ENCODE results near the gene PKP3. TPM values are rescaled to one million over a fixed set of nuclear protein-coding genes. Genes with fewer than 3 reads are reported as not detected.
A peak's percentile ranks its signal among the peaks of the same experiment; 100 is the strongest.
"Not testable (repeated sequence)": the region's sequence is repeated elsewhere in the genome, so short reads cannot be mapped to it uniquely, and the experiment has no call there.

PKP3 gene
- polyA plus RNA-seq, 1 donor: 71.6 TPM

DNA sequence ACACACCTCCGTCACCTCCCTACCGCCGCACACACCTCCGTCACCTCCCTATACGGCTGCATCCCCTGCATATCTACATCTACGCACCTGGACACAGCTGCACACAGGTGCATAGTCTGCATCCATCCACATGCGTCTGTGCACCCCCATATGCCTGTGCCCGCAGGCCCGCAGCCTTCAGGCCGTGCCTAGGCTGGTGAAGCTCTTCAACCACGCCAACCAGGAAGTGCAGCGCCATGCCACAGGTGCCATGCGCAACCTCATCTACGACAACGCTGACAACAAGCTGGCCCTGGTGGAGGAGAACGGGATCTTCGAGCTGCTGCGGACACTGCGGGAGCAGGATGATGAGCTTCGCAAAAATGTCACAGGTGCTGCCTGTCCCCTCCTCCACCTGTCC is 4.8 kb downstream of the PKP3 start:
- H3K36me3 ChIP-seq (ENCODE audit: control insufficient read depth, insufficient read depth, low read length): peaks cover 25% of the 10 kb centered on the region
- peaks cover 22% of the 10 kb centered on the region for H3K9me3 ChIP-seq (ENCODE audit: control insufficient read depth, low read depth, low read length)
- peaks cover 11% of the 10 kb centered on the region for H3K4me1 ChIP-seq (ENCODE audit: control insufficient read depth, insufficient read depth, low read length)
- peaks cover 7% of the 10 kb centered on the region for H3K27me3 ChIP-seq (ENCODE audit: control insufficient read depth, insufficient read depth, low read length)
- H3K4me3 ChIP-seq (ENCODE audit: low read length): no peak overlapping the region
- no CpG with 5 or more reads among the region's 20 CpGs for WGBS (ENCODE audit: insufficient coverage, low lambda C conversion rate)
- DNase-seq: no peak
- no peak overlapping the region for H3K27ac ChIP-seq (ENCODE audit: low read length)

DNA sequence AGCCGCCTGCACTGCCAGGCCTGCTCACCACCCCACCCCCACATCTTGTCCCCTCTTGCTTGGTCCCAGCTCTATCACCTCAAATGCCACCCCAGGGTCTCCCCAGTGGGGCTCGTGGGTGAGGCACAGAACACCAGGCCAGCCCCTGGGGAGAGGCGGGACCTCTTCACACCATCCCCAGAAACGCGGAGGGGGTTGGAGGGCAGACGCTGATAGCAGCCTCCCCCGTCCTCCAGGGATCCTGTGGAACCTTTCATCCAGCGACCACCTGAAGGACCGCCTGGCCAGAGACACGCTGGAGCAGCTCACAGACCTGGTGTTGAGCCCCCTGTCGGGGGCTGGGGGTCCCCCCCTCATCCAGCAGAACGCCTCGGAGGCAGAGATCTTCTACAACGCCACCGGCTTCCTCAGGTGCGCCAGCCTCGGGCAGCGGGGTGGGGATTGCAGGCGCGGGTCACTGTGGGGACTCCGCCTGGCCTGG is 5.8 kb downstream of the PKP3 start:
- Histone ChIP-seq H3K4me1 (ENCODE audit: control insufficient read depth, insufficient read depth, low read length) (peaks cover 10% of the 10 kb centered on the region), H3K9me3 (ENCODE audit: control insufficient read depth, low read depth, low read length) (peaks cover 22% of the 10 kb centered on the region), H3K36me3 (ENCODE audit: control insufficient read depth, insufficient read depth, low read length) (peaks cover 34% of the 10 kb centered on the region), H3K27me3 (ENCODE audit: control insufficient read depth, insufficient read depth, low read length) (peaks cover 7% of the 10 kb centered on the region), H3K4me3 (ENCODE audit: low read length) (no peak overlapping the region), H3K27ac (ENCODE audit: low read length) (no peak overlapping the region)
- DNase-seq: no peak
- WGBS (ENCODE audit: insufficient coverage, low lambda C conversion rate): no CpG with 5 or more reads among the region's 21 CpGs

DNA sequence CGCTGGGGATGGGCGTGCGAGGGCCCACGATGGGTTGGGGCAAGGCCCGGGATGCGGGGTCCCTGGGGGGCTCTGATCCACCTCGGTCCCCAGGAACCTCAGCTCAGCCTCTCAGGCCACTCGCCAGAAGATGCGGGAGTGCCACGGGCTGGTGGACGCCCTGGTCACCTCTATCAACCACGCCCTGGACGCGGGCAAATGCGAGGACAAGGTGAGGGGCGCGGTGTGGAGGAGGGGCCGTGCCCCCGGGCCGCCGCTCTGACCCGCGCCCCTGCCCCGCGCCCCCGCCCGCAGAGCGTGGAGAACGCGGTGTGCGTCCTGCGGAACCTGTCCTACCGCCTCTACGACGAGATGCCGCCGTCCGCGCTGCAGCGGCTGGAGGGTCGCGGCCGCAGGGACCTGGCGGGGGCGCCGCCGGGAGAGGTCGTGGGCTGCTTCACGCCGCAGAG is 6.3 kb downstream of the PKP3 start:
- Histone ChIP-seq H3K27ac (ENCODE audit: low read length) (no peak overlapping the region), H3K4me1 (ENCODE audit: control insufficient read depth, insufficient read depth, low read length) (peaks cover 8% of the 10 kb centered on the region), H3K9me3 (ENCODE audit: control insufficient read depth, low read depth, low read length) (peaks cover 22% of the 10 kb centered on the region), H3K4me3 (ENCODE audit: low read length) (no peak overlapping the region), H3K36me3 (ENCODE audit: control insufficient read depth, insufficient read depth, low read length) (peaks cover 39% of the 10 kb centered on the region), H3K27me3 (ENCODE audit: control insufficient read depth, insufficient read depth, low read length) (peaks cover 7% of the 10 kb centered on the region)
- no CpG with 5 or more reads among the region's 50 CpGs for WGBS (ENCODE audit: insufficient coverage, low lambda C conversion rate)
- no peak for DNase-seq

DNA sequence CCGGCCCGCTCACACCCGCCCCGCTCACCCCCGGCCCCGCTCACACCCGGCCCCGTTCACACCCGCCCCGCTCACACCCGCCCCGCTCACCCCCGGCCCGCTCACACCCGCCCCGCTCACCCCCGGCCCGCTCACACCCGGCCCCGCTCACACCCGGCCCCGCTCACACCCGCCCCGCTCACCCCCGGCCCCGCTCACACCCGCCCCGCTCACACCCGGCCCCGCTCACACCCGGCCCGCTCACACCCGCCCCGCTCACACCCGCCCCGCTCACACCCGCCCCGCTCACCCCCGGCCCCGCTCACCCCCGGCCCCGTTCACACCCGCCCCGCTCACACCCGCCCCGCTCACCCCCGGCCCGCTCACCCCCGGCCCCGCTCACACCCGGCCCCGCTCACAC is 7.2 kb downstream of the PKP3 start:
- H3K27me3 ChIP-seq (ENCODE audit: control insufficient read depth, insufficient read depth, low read length); DNase-seq; H3K4me3 ChIP-seq (ENCODE audit: low read length); H3K4me1 ChIP-seq (ENCODE audit: control insufficient read depth, insufficient read depth, low read length); H3K27ac ChIP-seq (ENCODE audit: low read length): not testable (repeated sequence)
- H3K36me3 ChIP-seq (ENCODE audit: control insufficient read depth, insufficient read depth, low read length): peaks cover 43% of the 10 kb centered on the region
- WGBS (ENCODE audit: insufficient coverage, low lambda C conversion rate): no CpG with 5 or more reads among the region's 52 CpGs
- peaks cover 22% of the 10 kb centered on the region for H3K9me3 ChIP-seq (ENCODE audit: control insufficient read depth, low read depth, low read length)

DNA sequence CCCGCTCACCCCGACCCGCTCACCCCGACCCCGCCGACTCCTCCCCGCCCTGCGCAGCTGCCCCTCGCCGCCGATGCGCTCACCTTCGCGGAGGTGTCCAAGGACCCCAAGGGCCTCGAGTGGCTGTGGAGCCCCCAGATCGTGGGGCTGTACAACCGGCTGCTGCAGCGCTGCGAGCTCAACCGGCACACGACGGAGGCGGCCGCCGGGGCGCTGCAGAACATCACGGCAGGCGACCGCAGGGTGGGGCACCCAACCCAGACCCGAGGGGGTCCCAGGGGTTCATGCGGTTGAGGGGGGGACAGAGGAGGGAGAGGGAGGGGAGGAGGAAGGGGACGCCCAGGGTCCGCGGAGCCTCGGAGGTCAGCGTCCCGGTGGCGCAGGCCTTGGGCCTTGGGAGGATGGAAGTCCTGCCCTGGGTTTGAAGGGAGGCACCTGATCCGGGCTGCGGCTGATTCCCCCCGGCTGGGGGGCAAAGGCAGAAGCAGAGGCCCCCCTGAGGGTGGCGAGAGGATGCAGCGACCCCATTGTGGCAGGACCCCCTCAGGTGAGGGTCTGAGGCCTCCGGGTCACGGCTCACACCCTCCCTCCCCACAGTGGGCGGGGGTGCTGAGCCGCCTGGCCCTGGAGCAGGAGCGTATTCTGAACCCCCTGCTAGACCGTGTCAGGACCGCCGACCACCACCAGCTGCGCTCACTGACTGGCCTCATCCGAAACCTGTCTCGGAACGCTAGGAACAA is 9.2 kb downstream of the PKP3 start:
- H3K36me3 ChIP-seq (ENCODE audit: control insufficient read depth, insufficient read depth, low read length): peaks cover 45% of the 10 kb centered on the region
- H3K4me1 ChIP-seq (ENCODE audit: control insufficient read depth, insufficient read depth, low read length): peaks cover 11% of the 10 kb centered on the region
- no CpG with 5 or more reads among the region's 55 CpGs for WGBS (ENCODE audit: insufficient coverage, low lambda C conversion rate)
- no peak for DNase-seq
- no peak overlapping the region for H3K27ac ChIP-seq (ENCODE audit: low read length)
- H3K27me3 ChIP-seq (ENCODE audit: control insufficient read depth, insufficient read depth, low read length): peaks cover 7% of the 10 kb centered on the region
- peaks cover 18% of the 10 kb centered on the region for H3K9me3 ChIP-seq (ENCODE audit: control insufficient read depth, low read depth, low read length)
- no peak overlapping the region for H3K4me3 ChIP-seq (ENCODE audit: low read length)

DNA sequence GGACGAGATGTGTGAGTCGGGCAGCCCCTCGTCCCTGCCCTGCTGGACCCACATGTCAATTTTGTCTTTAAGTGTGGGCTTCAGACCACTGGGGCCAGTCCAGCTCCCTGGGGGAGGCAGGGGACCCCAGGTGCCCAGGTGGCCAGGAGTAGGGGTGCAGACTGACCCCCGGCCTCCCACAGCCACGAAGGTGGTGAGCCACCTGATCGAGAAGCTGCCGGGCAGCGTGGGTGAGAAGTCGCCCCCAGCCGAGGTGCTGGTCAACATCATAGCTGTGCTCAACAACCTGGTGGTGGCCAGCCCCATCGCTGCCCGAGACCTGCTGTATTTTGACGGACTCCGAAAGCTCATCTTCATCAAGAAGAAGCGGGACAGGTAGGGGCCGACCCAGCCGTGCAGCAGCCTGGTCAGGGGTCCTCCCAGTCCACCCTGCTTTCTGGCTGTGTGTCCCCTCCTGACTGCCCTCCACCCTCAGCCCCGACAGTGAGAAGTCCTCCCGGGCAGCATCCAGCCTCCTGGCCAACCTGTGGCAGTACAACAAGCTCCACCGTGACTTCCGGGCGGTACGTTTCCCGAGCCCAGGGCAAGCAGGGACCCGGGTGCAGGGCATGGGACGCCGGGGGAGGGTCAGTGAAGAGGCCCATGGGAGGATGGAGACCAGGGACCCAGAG is 9.9 kb downstream of the PKP3 start:
- WGBS (ENCODE audit: insufficient coverage, low lambda C conversion rate): no CpG with 5 or more reads among the region's 27 CpGs
- H3K36me3 ChIP-seq (ENCODE audit: control insufficient read depth, insufficient read depth, low read length): peaks cover 46% of the 10 kb centered on the region

DNA sequence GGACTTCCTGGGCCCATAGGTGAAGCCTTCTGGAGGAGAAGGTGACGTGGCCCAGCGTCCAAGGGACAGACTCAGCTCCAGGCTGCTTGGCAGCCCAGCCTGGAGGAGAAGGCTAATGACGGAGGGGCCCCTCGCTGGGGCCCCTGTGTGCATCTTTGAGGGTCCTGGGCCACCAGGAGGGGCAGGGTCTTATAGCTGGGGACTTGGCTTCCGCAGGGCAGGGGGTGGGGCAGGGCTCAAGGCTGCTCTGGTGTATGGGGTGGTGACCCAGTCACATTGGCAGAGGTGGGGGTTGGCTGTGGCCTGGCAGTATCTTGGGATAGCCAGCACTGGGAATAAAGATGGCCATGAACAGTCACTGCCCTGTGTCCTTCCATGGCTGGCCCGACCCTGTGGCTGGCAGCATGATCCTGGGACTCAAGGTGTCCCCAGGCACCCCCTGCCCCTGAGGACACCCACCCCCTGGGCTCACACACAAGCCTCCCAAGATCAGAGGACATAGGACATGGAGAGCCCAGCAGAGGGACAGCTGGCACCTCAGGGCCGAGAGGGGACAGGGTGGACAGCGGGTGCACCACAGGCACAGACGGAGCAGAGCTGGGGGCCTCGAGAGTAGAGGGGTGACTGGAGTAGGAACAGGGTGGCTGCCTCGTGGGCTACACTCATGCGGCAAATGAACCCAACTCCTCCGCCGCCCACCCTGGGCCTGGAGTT is 10.7 kb downstream of the PKP3 start:
- no peak for DNase-seq
- H3K9me3 ChIP-seq (ENCODE audit: control insufficient read depth, low read depth, low read length): peaks cover 15% of the 10 kb centered on the region
- peaks cover 43% of the 10 kb centered on the region for H3K36me3 ChIP-seq (ENCODE audit: control insufficient read depth, insufficient read depth, low read length)
- H3K27ac ChIP-seq (ENCODE audit: low read length): no peak overlapping the region
- H3K4me1 ChIP-seq (ENCODE audit: control insufficient read depth, insufficient read depth, low read length): peaks cover 11% of the 10 kb centered on the region
- H3K4me3 ChIP-seq (ENCODE audit: low read length): no peak overlapping the region
- H3K27me3 ChIP-seq (ENCODE audit: control insufficient read depth, insufficient read depth, low read length): peaks cover 6% of the 10 kb centered on the region
- WGBS (ENCODE audit: insufficient coverage, low lambda C conversion rate): no CpG with 5 or more reads among the region's 14 CpGs

More for the DNA sequence above, 9.9 kb downstream of the PKP3 start:
- no peak for DNase-seq
- Histone ChIP-seq H3K27ac (ENCODE audit: low read length) (no peak overlapping the region), H3K4me1 (ENCODE audit: control insufficient read depth, insufficient read depth, low read length) (peaks cover 11% of the 10 kb centered on the region), H3K9me3 (ENCODE audit: control insufficient read depth, low read depth, low read length) (peaks cover 18% of the 10 kb centered on the region), H3K4me3 (ENCODE audit: low read length) (no peak overlapping the region), H3K27me3 (ENCODE audit: control insufficient read depth, insufficient read depth, low read length) (peaks cover 7% of the 10 kb centered on the region)

DNA sequence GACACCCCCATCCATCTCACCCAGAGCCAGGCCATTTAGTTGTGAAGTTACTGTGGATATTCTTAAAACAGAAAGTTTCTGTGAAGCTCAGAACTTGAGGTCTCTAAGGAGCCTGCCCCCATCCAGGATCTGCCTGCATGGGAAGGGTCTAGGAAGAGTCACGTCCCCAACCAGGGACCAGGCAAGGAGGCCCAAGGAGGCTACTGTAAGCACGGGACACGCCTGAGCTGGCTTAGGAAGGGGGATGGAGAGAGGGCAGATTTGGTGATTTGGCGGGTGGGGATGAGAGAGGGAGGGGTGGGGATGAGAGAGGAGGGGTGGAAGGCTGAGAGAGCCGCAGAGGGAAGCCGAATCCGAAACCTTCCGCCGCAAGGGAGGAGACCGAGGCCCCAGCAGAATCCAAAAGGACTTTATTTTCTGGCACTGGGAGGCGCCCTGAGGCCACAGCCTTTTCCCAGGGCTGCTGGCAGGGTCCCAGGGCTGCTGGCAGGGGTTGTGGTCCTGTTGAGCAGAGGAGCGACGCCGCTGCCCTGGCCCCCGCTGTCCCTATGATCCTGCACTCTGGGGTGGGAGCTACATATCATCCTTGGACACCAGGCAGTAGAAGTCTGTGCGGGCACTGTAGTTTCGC is 11.4 kb downstream of the PKP3 start:
- H3K4me1 ChIP-seq (ENCODE audit: control insufficient read depth, insufficient read depth, low read length): peaks cover 11% of the 10 kb centered on the region
- peaks cover 37% of the 10 kb centered on the region for H3K36me3 ChIP-seq (ENCODE audit: control insufficient read depth, insufficient read depth, low read length)
- peaks cover 9% of the 10 kb centered on the region for H3K9me3 ChIP-seq (ENCODE audit: control insufficient read depth, low read depth, low read length)
- no peak for DNase-seq
- H3K27me3 ChIP-seq (ENCODE audit: control insufficient read depth, insufficient read depth, low read length): peaks cover 3% of the 10 kb centered on the region
- H3K27ac ChIP-seq (ENCODE audit: low read length): no peak overlapping the region
- WGBS (ENCODE audit: insufficient coverage, low lambda C conversion rate): no CpG with 5 or more reads among the region's 17 CpGs
- no peak overlapping the region for H3K4me3 ChIP-seq (ENCODE audit: low read length)

DNA sequence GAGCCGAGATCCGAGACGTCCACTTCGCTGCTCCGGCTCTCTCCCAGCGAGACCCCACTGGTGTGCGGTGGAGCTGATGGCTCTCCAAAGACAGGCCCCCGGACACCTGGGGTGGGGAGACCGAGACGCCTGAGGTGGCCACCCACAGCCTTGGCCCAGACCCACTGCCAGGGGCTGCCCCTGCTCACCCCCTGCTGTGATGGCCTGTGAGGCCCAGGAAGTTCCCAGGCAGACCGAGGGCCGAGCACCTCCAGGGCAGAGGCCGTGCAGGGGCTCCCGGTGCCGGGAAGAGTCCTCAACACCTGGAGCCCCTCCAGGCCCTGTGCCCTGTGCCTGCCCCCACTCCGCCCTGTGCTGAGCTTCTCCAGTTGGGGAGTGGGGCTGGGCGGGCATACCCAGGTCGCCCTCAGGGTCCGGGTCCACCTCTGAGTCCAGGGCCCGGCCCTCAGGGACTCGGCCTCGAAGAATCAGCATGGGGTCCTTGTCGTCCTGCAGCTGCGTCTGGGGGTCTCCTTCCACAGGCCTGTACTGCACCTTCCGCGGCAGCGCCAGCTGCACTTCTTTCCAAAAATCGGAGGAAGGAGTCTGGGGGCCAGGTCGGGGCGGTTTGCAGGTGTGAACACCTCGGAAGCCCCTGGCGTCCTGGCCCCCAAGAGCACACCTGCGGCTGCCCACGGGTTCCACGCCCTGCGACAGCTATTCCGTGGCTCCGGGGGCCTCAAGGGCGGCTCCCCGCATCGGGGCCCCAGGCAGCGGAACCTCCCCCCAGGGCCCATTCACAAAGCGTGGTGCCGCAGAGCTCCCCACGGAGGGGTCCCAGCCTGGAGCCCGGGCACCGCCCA is 12.2 kb downstream of the PKP3 start:
- Histone ChIP-seq H3K4me1 (ENCODE audit: control insufficient read depth, insufficient read depth, low read length) (peaks cover 11% of the 10 kb centered on the region), H3K27ac (ENCODE audit: low read length) (peak overlapping the region; percentile 68), H3K27me3 (ENCODE audit: control insufficient read depth, insufficient read depth, low read length) (peaks cover 3% of the 10 kb centered on the region), H3K36me3 (ENCODE audit: control insufficient read depth, insufficient read depth, low read length) (peaks cover 37% of the 10 kb centered on the region), H3K9me3 (ENCODE audit: control insufficient read depth, low read depth, low read length) (peaks cover 9% of the 10 kb centered on the region), H3K4me3 (ENCODE audit: low read length) (peak overlapping the region; percentile 43)
- no CpG with 5 or more reads among the region's 47 CpGs for WGBS (ENCODE audit: insufficient coverage, low lambda C conversion rate)
- no peak for DNase-seq
